Osteocyte (in vitro differentiated cells): ENCODE measurements around the gene SYCE3. TPM values are rescaled to one million over a fixed set of nuclear protein-coding genes. Genes with fewer than 3 reads are reported as not detected.

Source experiments
- DNase-seq: peaks from one replicate; pipeline ENCODE4 v3.0.0; 2021; ENCODE audit warnings: mixed read lengths; ENCODE audit not compliant: unreplicated experiment; ENCODE audit errors: extremely low spot score
- H3K27ac Mint-ChIP-seq: one replicate; pipeline ENCODE4 v1.8.0; 2021; ENCODE audit warnings: mild to moderate bottlenecking, mixed read lengths; ENCODE audit not compliant: unreplicated experiment
- H3K27me3 Mint-ChIP-seq: one replicate; pipeline ENCODE4 v1.8.0; 2021; ENCODE audit warnings: mixed read lengths; ENCODE audit not compliant: unreplicated experiment
- H3K36me3 Mint-ChIP-seq: one replicate; pipeline ENCODE4 v1.8.0; 2021; ENCODE audit warnings: mixed read lengths; ENCODE audit not compliant: unreplicated experiment
- H3K4me1 Mint-ChIP-seq: one replicate; pipeline ENCODE4 v1.8.0; 2021; ENCODE audit warnings: mixed read lengths; ENCODE audit not compliant: unreplicated experiment
- H3K4me3 Mint-ChIP-seq: one replicate; pipeline ENCODE4 v1.8.0; 2021; ENCODE audit warnings: mild to moderate bottlenecking, moderate library complexity, mixed read lengths; ENCODE audit not compliant: unreplicated experiment
- H3K9me3 Mint-ChIP-seq: one replicate; pipeline ENCODE4 v1.8.0; 2021; ENCODE audit warnings: mixed read lengths; ENCODE audit not compliant: unreplicated experiment
- CTCF ChIP-seq: fragments of 200-600 bp; sonication (generic); IDR thresholded peaks from 2 replicates; pipeline ENCODE4 v1.5.0; 2021; ENCODE audit warnings: antibody characterized with exemption, mild to moderate bottlenecking, moderate library complexity
- total RNA-seq: library from RNA; stranded (reverse); gene quantifications from 2 replicates; pipeline ENCODE4 v1.2.1, GENCODE V29; 2021

SYCE3 gene
- total RNA-seq, 1 donor from 2014 or later: not detected

- no peak for DNase-seq
- H3K27ac Mint-ChIP-seq: no peak overlapping the region
These were observed 37.2 kb upstream of the SYCE3 start for GRCh38 chr22:50599816-50600455.

GRCh38 chr22:50597097-50597496 lies 34.4 kb upstream of the SYCE3 start:
- no peaks in the 10 kb centered on the region for H3K36me3 Mint-ChIP-seq
- peaks cover 5% of the 10 kb centered on the region for H3K27me3 Mint-ChIP-seq
- H3K4me1 Mint-ChIP-seq: peaks cover 10% of the 10 kb centered on the region
- no peak for TF ChIP-seq CTCF
- H3K9me3 Mint-ChIP-seq: no peaks in the 10 kb centered on the region
- DNase-seq: no peak
- no peak overlapping the region for H3K4me3 Mint-ChIP-seq
- H3K27ac Mint-ChIP-seq: no peak overlapping the region

More at GRCh38 chr22:50599816-50600455, 37.2 kb upstream of the SYCE3 start:
- H3K4me3 Mint-ChIP-seq: peak overlapping the region; percentile 65
- peaks cover 8% of the 10 kb centered on the region for H3K27me3 Mint-ChIP-seq
- no peaks in the 10 kb centered on the region for H3K36me3 Mint-ChIP-seq
- no peaks in the 10 kb centered on the region for H3K9me3 Mint-ChIP-seq
- H3K4me1 Mint-ChIP-seq: peaks cover 11% of the 10 kb centered on the region
- no peak for TF ChIP-seq CTCF

DNA sequence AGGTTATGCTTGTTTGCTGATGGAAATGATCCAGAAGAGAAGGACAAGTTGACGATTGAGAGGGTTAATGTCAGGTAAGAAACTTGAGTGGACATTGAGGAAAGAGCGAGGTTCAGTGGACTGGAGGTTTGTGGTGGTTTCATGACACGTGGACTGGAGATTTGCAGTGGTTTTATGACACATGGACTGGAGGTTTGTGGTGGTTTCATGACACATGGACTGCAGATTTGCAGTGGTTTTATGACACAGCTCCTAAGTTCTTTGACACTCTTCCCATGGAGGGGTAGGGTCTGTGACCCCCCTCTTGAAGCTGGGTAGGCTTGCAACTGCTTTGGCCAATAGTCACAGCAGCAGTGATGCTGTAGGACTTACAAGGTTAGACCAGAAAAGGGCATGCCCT lies 32.5 kb upstream of the SYCE3 start:
- H3K27ac Mint-ChIP-seq: no peak overlapping the region
- no peaks in the 10 kb centered on the region for H3K36me3 Mint-ChIP-seq
- H3K4me1 Mint-ChIP-seq: peaks cover 5% of the 10 kb centered on the region
- no peak for TF ChIP-seq CTCF
- DNase-seq: no peak
- H3K27me3 Mint-ChIP-seq: peaks cover 4% of the 10 kb centered on the region
- no peak overlapping the region for H3K4me3 Mint-ChIP-seq
- no peaks in the 10 kb centered on the region for H3K9me3 Mint-ChIP-seq

DNA sequence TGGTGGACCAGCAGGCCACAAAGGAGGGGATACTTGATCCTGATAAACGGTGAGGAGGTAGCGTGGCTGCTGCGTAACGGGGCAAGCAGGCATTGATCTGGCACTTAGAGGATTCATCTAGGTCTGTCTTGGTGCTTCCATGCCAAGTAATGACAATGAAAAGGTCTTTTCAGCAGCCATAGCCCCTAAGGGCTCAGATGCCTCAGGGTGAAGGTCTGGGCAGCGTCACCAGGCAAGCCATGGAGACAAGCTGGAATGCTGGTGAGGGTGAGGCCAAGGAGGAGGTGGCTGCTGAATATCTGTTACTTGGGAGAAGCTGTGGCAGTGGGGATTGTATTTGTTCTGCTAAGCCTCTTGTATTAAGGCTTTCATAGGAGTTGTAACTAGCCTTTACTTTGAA lies 24.7 kb upstream of the SYCE3 start:
- Mint-ChIP-seq H3K27ac (no peak overlapping the region), H3K4me3 (no peak overlapping the region)

GRCh38 chr22:50586416-50586815 lies 23.7 kb upstream of the SYCE3 start:
- Mint-ChIP-seq H3K4me1 (peaks cover 7% of the 10 kb centered on the region), H3K36me3 (no peaks in the 10 kb centered on the region), H3K27me3 (no peaks in the 10 kb centered on the region), H3K9me3 (no peaks in the 10 kb centered on the region), H3K4me3 (no peak overlapping the region), H3K27ac (no peak overlapping the region)
- no peak for DNase-seq
- TF ChIP-seq CTCF: no peak

More for the DNA sequence above, 24.7 kb upstream of the SYCE3 start:
- Mint-ChIP-seq H3K27me3 (no peaks in the 10 kb centered on the region), H3K36me3 (no peaks in the 10 kb centered on the region), H3K4me1 (peaks cover 6% of the 10 kb centered on the region), H3K9me3 (no peaks in the 10 kb centered on the region)
- DNase-seq: no peak
- TF ChIP-seq CTCF: no peak
